KOPT-K1 (cell line): ENCODE measurements around the gene POMGNT1.

Experiments
- H3K27ac ChIP-seq: fragments of 200-600 bp; sonication (generic); 2 replicates; pipeline ENCODE4 v1.5.1; 2016; ENCODE audit warnings: antibody characterized with exemption, mild to moderate bottlenecking, low read depth, low read length; ENCODE audit not compliant: poor library complexity, severe bottlenecking
- H3K36me3 ChIP-seq: fragments of 200-600 bp; sonication (generic); 2 replicates; pipeline ENCODE4 v1.5.1; 2017; ENCODE audit warnings: antibody characterized with exemption, mild to moderate bottlenecking, low read length, moderate library complexity; ENCODE audit not compliant: insufficient read depth
- H3K9me3 ChIP-seq: fragments of 200-600 bp; sonication (generic); 2 replicates; pipeline ENCODE4 v1.5.1; 2017; ENCODE audit warnings: antibody characterized with exemption, low read length, mild to moderate bottlenecking; ENCODE audit not compliant: insufficient read depth, poor library complexity, severe bottlenecking

The POMGNT1 gene

GRCh38 chr1:46166521-46167462, 31.4 kb downstream of the POMGNT1 start:
- H3K9me3 ChIP-seq = no peaks in the 10 kb centered on the region
- H3K27ac ChIP-seq = no peak overlapping the region
- H3K36me3 ChIP-seq = no peaks in the 10 kb centered on the region

DNA sequence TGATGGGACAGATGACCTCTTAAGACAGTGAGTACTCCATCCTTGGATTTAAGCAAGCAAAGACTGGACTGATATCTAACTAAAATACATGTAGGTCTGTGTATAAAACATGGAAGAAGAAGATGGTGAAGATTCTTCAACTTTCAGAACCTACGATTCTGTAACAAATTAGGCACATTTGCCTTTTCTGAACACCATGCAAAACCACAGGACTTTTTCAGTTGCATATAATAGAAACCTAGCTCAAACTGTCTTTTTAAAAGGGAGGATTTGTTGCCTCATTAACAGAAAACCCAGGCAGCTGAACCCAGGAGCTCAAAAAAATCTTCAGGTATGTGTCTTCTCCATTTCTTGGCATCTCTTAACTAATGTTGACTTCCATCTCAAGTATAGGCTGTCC, 38.0 kb downstream of the POMGNT1 start:
- no peak overlapping the region for H3K27ac ChIP-seq
- no peaks in the 10 kb centered on the region for H3K9me3 ChIP-seq
- H3K36me3 ChIP-seq = no peaks in the 10 kb centered on the region

GRCh38 chr1:46159516-46159915, 38.7 kb downstream of the POMGNT1 start:
- no peak overlapping the region for H3K27ac ChIP-seq
- H3K9me3 ChIP-seq = no peaks in the 10 kb centered on the region
- H3K36me3 ChIP-seq = no peaks in the 10 kb centered on the region

DNA sequence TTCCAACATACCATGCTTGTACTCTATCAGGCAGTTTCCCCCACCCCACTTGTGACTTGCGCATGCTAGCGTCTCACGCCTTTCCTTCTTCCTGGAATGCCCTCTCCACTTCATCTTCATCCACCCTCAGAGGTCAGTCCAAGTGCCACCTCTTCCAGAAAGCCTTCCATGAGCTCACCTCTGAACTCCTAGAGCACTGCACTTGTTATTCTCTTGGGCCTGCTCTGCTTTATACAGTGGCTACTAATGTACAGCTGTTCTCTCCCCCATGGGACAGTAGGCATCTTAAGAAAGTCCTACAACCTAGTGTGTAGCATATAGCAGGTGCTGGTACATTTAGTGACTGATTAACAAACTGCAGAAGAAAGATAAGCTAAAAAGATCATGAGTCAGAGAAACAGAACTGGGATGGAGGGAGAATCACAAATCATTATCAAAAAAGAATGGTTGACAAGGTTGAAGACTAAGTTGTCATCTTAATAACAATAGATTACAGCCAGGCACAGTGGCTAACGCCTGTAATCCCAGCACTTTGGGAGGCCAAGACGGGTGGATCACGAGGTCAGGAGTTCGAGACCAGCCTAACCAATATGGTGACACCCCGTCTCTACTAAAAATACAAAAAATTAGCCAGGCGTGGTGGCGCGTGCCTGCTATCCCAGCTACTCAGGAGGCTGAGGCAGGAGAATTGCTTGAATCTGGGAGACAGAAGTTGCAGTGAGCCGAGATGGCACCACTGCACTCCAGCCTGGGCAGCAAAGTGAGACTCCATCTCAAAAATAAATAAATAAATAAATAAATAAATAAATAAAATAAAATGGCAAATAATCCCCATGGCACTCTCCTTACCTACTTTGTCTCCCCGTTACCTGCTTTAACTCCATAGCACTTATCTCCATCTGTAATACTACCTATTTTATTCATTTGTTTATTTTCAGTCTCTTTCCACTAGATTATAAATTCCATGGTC, 39.6 kb downstream of the POMGNT1 start:
- H3K36me3 ChIP-seq = no peaks in the 10 kb centered on the region
- H3K9me3 ChIP-seq = no peaks in the 10 kb centered on the region
- H3K27ac ChIP-seq = no peak overlapping the region

DNA sequence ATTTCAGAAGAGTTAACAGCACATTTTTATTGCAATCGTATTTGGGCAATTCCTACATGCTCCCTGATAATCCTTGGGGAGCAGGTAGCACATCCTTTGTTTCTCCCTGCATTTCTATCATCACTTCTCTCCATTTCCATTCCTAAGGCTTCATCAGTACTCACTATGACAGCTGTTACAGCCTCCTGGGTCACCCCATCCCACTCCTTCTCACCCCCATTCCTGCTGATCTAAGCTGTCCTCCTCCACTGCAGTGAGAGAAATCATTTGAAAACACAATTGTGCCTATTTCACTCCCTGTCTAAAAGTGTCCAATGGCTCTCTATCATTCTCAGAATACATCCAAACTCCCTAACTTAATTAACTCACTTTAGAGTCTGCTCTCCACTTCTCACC, 40.3 kb downstream of the POMGNT1 start:
- Histone ChIP-seq H3K9me3 (no peaks in the 10 kb centered on the region), H3K27ac (no peak overlapping the region), H3K36me3 (no peaks in the 10 kb centered on the region)

GRCh38 chr1:46153732-46154131, 44.5 kb downstream of the POMGNT1 start:
- Histone ChIP-seq H3K27ac (no peak overlapping the region), H3K36me3 (no peaks in the 10 kb centered on the region), H3K9me3 (no peaks in the 10 kb centered on the region)

GRCh38 chr1:46153228-46153627, 45.0 kb downstream of the POMGNT1 start:
- H3K27ac ChIP-seq = no peak overlapping the region
- no peaks in the 10 kb centered on the region for H3K9me3 ChIP-seq
- H3K36me3 ChIP-seq = no peaks in the 10 kb centered on the region

- no peaks in the 10 kb centered on the region for H3K36me3 ChIP-seq
Observed at GRCh38 chr1:46152016-46152415, 46.2 kb downstream of the POMGNT1 start.

GRCh38 chr1:46150085-46150484, 48.1 kb downstream of the POMGNT1 start:
- no peaks in the 10 kb centered on the region for H3K9me3 ChIP-seq
- no peaks in the 10 kb centered on the region for H3K36me3 ChIP-seq
- H3K27ac ChIP-seq = no peak overlapping the region

More at GRCh38 chr1:46152016-46152415, 46.2 kb downstream of the POMGNT1 start:
- H3K9me3 ChIP-seq = no peaks in the 10 kb centered on the region
- no peak overlapping the region for H3K27ac ChIP-seq

- Histone ChIP-seq H3K27ac (no peak overlapping the region), H3K36me3 (no peaks in the 10 kb centered on the region)
Observed at GRCh38 chr1:46148318-46148717, 49.9 kb downstream of the POMGNT1 start.

More at GRCh38 chr1:46148318-46148717, 49.9 kb downstream of the POMGNT1 start:
- H3K9me3 ChIP-seq = no peaks in the 10 kb centered on the region
